G401.6 (cell line): ENCODE measurements around the gene ABTB2.
"Not testable (repeated sequence)": the region's sequence is repeated elsewhere in the genome, so short reads cannot be mapped to it uniquely, and the experiment has no call there.

Experiments
- FAIRE-seq: peaks from 2 replicates; lab custom pipeline; 2012; peaks lifted over from hg19 to GRCh38; lab: Jason Lieb, UNC

ABTB2 gene

GRCh38 chr11:34357701-34358257 is at the start of gene ABTB2:
Gene ABTB2 (minus strand): TSS chr11:34358010.
- peak; percentile 69 for FAIRE-seq

GRCh38 chr11:34407121-34407813 is 49.5 kb upstream of the ABTB2 start:
- FAIRE-seq = no peak

GRCh38 chr11:34406413-34406812 is 48.6 kb upstream of the ABTB2 start:
- FAIRE-seq = no peak

GRCh38 chr11:34405079-34405858 is 47.5 kb upstream of the ABTB2 start:
- no peak for FAIRE-seq

GRCh38 chr11:34404280-34404679 is 46.5 kb upstream of the ABTB2 start:
- no peak for FAIRE-seq

- no peak for FAIRE-seq
Measured at GRCh38 chr11:34403431-34403830, 45.6 kb upstream of the ABTB2 start.

- FAIRE-seq = no peak
Measured at GRCh38 chr11:34397811-34398210, 40.0 kb upstream of the ABTB2 start.

GRCh38 chr11:34397120-34397519 is 39.3 kb upstream of the ABTB2 start:
- FAIRE-seq = no peak

- FAIRE-seq = no peak
Measured at GRCh38 chr11:34395916-34396550, 38.2 kb upstream of the ABTB2 start.

GRCh38 chr11:34394771-34395300 is 37.0 kb upstream of the ABTB2 start:
- FAIRE-seq = no peak

- FAIRE-seq = no peak
Measured at GRCh38 chr11:34387653-34388052, 29.8 kb upstream of the ABTB2 start.

GRCh38 chr11:34386356-34386755 is 28.5 kb upstream of the ABTB2 start:
- not testable (repeated sequence) for FAIRE-seq

GRCh38 chr11:34382532-34383276 is 24.9 kb upstream of the ABTB2 start:
- no peak for FAIRE-seq

GRCh38 chr11:34381775-34382174 is 24.0 kb upstream of the ABTB2 start:
- no peak for FAIRE-seq

GRCh38 chr11:34380696-34381095 is 22.9 kb upstream of the ABTB2 start:
- no peak for FAIRE-seq

GRCh38 chr11:34379539-34379938 is 21.7 kb upstream of the ABTB2 start:
- FAIRE-seq = no peak

GRCh38 chr11:34379079-34379478 is 21.3 kb upstream of the ABTB2 start:
- no peak for FAIRE-seq

- peak; percentile 60 for FAIRE-seq
Measured at GRCh38 chr11:34373727-34374126, 15.9 kb upstream of the ABTB2 start.

- no peak for FAIRE-seq
Measured at GRCh38 chr11:34366522-34366921, 8.7 kb upstream of the ABTB2 start.

GRCh38 chr11:34364102-34364501 is 6.3 kb upstream of the ABTB2 start:
- FAIRE-seq = no peak

GRCh38 chr11:34363363-34364084 is 5.7 kb upstream of the ABTB2 start:
- FAIRE-seq = no peak
